ENCODE measurements around the gene KDM7A.

The KDM7A gene

DNA sequence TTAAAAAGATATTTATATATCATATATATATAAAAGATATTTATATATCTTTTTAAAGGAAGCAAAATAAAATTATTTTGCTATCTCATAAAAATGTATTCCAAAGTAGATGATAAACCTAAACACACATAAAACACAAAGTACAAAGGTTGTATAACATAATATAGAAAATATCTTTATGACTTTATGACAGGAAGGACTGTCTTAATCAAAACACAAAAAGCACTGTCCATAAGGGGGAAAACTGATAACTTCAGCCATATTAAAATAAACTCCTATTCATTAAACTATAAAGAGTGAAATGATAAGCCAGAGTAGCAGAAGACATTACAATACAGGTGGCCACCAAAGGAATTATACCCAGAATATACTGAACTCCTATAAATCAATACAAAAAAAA, 34.8 kb downstream of the KDM7A start:
- TF ChIP-seq SUZ12 (IDR thresholded peaks at IDR 0.05; ENCODE audit: extremely low read depth, insufficient read depth, insufficient read length) (no peak), YY1 (IDR thresholded peaks at IDR 0.05; ENCODE audit: insufficient read depth, insufficient read length) (no peak), ZNF274 (IDR thresholded peaks at IDR 0.05; ENCODE audit: low read depth, low read length) (no peak)
- H3K36me3 ChIP-seq (ENCODE audit: insufficient read depth, insufficient read length, low read length), result no peaks in the 10 kb centered on the region
- no peak overlapping the region for H3K9ac ChIP-seq (ENCODE audit: insufficient read length, low read depth)
- no peak for DNase-seq (ENCODE audit: low read depth, low spot score)
- no peaks in the 10 kb centered on the region for H3K4me1 ChIP-seq (ENCODE audit: insufficient read depth, insufficient read length)
- H3K4me3 ChIP-seq (ENCODE audit: insufficient read length, low read depth), result no peak overlapping the region
- no peaks in the 10 kb centered on the region for H3K27me3 ChIP-seq (ENCODE audit: insufficient read depth, insufficient read length)
- no peaks in the 10 kb centered on the region for H3K9me3 ChIP-seq (ENCODE audit: insufficient read depth, low read length)

DNA sequence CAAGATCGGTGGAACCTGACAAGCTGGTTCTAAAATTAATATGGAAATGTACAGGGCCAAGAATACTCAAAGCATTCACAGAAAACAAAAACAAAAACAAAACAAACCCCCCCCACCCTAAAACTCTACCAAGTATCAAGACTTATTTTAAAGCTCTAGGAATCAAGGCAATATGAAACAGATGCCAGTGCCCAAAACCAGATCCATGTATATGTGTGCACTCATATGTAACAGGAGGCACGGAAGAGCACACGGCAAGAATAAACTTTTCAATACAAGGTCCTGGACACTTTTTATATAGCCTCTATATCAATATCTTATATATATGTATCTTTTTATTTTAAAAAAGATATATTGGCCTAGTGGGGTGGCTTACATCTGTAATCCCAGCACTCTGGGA, 35.5 kb downstream of the KDM7A start:
- Histone ChIP-seq H3K9me3 (ENCODE audit: insufficient read depth, low read length) (no peaks in the 10 kb centered on the region), H3K4me1 (ENCODE audit: insufficient read depth, insufficient read length) (no peaks in the 10 kb centered on the region), H3K27me3 (ENCODE audit: insufficient read depth, insufficient read length) (no peaks in the 10 kb centered on the region), H3K36me3 (ENCODE audit: insufficient read depth, insufficient read length, low read length) (no peaks in the 10 kb centered on the region), H3K9ac (ENCODE audit: insufficient read length, low read depth) (no peak overlapping the region), H3K4me3 (ENCODE audit: insufficient read length, low read depth) (no peak overlapping the region)
- DNase-seq (ENCODE audit: low read depth, low spot score), result no peak
- TF ChIP-seq YY1 (IDR thresholded peaks at IDR 0.05; ENCODE audit: insufficient read depth, insufficient read length) (no peak), SUZ12 (IDR thresholded peaks at IDR 0.05; ENCODE audit: extremely low read depth, insufficient read depth, insufficient read length) (no peak), ZNF274 (IDR thresholded peaks at IDR 0.05; ENCODE audit: low read depth, low read length) (no peak)

DNA sequence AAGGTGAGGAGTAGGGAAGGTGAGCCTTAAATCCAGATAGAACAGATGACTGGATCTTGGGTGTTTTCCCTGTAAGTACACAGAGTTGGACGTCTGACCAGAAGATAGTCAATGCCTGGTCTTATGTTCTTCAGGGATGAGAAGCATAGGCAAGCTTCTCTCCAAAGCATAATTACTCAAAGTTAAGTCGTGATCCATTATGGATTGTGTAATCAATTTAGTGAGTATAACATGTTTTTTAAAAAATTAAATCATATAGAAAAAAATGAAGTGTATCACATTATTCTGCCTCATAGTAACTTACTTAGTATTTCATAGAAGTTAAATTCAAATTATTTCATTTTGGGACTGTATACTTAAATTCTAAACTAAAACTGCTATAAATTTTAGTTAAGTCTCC, 39.7 kb downstream of the KDM7A start:
- Histone ChIP-seq H3K27me3 (ENCODE audit: insufficient read depth, insufficient read length) (no peaks in the 10 kb centered on the region), H3K36me3 (ENCODE audit: insufficient read depth, insufficient read length, low read length) (no peaks in the 10 kb centered on the region), H3K9ac (ENCODE audit: insufficient read length, low read depth) (no peak overlapping the region), H3K4me1 (ENCODE audit: insufficient read depth, insufficient read length) (no peaks in the 10 kb centered on the region), H3K4me3 (ENCODE audit: insufficient read length, low read depth) (no peak overlapping the region), H3K9me3 (ENCODE audit: insufficient read depth, low read length) (no peaks in the 10 kb centered on the region)
- DNase-seq (ENCODE audit: low read depth, low spot score), result no peak
- TF ChIP-seq YY1 (IDR thresholded peaks at IDR 0.05; ENCODE audit: insufficient read depth, insufficient read length) (no peak), ZNF274 (IDR thresholded peaks at IDR 0.05; ENCODE audit: low read depth, low read length) (no peak), SUZ12 (IDR thresholded peaks at IDR 0.05; ENCODE audit: extremely low read depth, insufficient read depth, insufficient read length) (no peak)

DNA sequence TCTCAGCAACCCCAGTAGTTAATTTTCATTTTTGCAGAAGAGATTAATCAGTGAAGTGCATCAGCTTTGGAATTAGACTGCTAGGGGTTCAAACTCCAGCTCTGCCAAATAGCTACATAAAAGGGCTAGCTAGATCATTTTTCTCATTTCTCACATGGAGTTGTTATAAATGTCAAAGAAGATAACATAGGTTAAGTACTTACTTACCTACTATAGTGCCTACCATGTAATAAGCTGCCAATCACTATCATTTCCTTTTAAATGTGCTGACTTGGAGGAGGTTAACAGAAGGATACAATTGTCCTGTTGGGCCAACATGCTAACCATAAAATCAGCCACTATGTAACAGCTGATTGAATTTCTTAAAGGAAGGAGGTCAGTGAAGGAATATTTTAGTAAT, 40.7 kb downstream of the KDM7A start:
- no peaks in the 10 kb centered on the region for H3K36me3 ChIP-seq (ENCODE audit: insufficient read depth, insufficient read length, low read length)
- no peak for TF ChIP-seq YY1 (IDR thresholded peaks at IDR 0.05; ENCODE audit: insufficient read depth, insufficient read length)
- no peak for TF ChIP-seq SUZ12 (IDR thresholded peaks at IDR 0.05; ENCODE audit: extremely low read depth, insufficient read depth, insufficient read length)
- TF ChIP-seq ZNF274 (IDR thresholded peaks at IDR 0.05; ENCODE audit: low read depth, low read length), result no peak
- H3K27me3 ChIP-seq (ENCODE audit: insufficient read depth, insufficient read length), result no peaks in the 10 kb centered on the region
- H3K4me3 ChIP-seq (ENCODE audit: insufficient read length, low read depth), result no peak overlapping the region
- no peaks in the 10 kb centered on the region for H3K4me1 ChIP-seq (ENCODE audit: insufficient read depth, insufficient read length)
- no peak for DNase-seq (ENCODE audit: low read depth, low spot score)
- no peak overlapping the region for H3K9ac ChIP-seq (ENCODE audit: insufficient read length, low read depth)
- H3K9me3 ChIP-seq (ENCODE audit: insufficient read depth, low read length), result no peaks in the 10 kb centered on the region

DNA sequence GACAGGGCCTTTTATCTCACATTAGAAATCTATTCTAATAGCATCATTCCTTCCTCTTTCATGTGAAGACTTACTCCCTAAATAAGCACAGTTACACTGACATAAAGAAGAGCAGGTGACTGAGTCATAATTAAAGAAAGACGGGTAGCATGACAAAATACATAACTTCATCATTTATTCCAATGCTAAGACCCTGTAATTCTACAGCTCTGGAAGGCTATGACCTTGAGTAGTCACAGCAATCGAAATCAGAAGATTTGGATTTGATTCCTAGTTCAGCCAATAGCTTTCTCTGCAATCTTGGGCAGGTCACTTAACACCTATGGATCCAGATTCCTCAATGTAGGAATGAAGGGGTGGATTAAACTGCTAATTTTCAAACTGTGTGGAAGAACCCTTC, 42.7 kb downstream of the KDM7A start:
- no peak overlapping the region for H3K4me3 ChIP-seq (ENCODE audit: insufficient read length, low read depth)
- H3K9me3 ChIP-seq (ENCODE audit: insufficient read depth, low read length), result no peaks in the 10 kb centered on the region
- H3K4me1 ChIP-seq (ENCODE audit: insufficient read depth, insufficient read length), result no peaks in the 10 kb centered on the region
- TF ChIP-seq YY1 (IDR thresholded peaks at IDR 0.05; ENCODE audit: insufficient read depth, insufficient read length) (no peak), ZNF274 (IDR thresholded peaks at IDR 0.05; ENCODE audit: low read depth, low read length) (no peak), SUZ12 (IDR thresholded peaks at IDR 0.05; ENCODE audit: extremely low read depth, insufficient read depth, insufficient read length) (no peak)
- H3K27me3 ChIP-seq (ENCODE audit: insufficient read depth, insufficient read length), result no peaks in the 10 kb centered on the region
- H3K36me3 ChIP-seq (ENCODE audit: insufficient read depth, insufficient read length, low read length), result peaks cover 2% of the 10 kb centered on the region
- no peak overlapping the region for H3K9ac ChIP-seq (ENCODE audit: insufficient read length, low read depth)
- no peak for DNase-seq (ENCODE audit: low read depth, low spot score)

DNA sequence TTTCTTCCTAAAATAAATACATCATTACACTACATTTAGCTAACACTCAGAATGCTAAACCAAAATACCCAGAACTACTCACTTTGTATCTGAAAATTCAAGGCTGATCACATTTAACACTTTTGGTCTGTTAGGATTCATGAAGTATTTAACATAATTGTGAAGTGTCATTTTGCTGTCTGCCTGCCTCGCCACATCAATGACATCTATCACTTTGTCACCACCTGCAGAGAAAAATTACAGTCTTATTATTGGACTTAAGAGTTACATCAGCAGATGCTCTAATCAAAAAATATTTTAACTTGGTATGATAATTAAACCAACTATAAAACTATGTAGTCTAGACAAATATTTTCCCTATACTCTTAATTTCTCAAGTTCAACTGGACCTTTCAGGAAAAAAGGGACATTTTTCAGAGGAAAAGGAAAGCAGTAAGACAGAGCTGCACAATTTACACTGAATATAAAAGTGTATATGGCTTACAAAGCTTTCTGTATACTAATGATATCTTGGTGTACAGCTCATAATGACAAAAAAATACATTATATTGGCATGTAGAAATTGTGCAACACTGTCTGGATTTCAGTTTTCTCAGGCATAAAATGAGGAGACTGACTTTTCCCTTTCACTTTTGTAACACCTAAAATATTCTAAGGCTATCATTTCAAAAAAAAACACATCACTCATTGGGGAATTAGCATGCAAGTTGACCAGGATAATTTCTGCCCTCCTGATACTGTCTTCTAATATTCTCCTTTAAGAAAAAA, 49.2 kb downstream of the KDM7A start:
- Histone ChIP-seq H3K9ac (ENCODE audit: insufficient read length, low read depth) (no peak overlapping the region), H3K36me3 (ENCODE audit: insufficient read depth, insufficient read length, low read length) (peaks cover 12% of the 10 kb centered on the region), H3K4me3 (ENCODE audit: insufficient read length, low read depth) (no peak overlapping the region), H3K9me3 (ENCODE audit: insufficient read depth, low read length) (no peaks in the 10 kb centered on the region), H3K27me3 (ENCODE audit: insufficient read depth, insufficient read length) (no peaks in the 10 kb centered on the region), H3K4me1 (ENCODE audit: insufficient read depth, insufficient read length) (no peaks in the 10 kb centered on the region)
- TF ChIP-seq SUZ12 (IDR thresholded peaks at IDR 0.05; ENCODE audit: extremely low read depth, insufficient read depth, insufficient read length), result no peak
- TF ChIP-seq YY1 (IDR thresholded peaks at IDR 0.05; ENCODE audit: insufficient read depth, insufficient read length), result no peak
- no peak for TF ChIP-seq ZNF274 (IDR thresholded peaks at IDR 0.05; ENCODE audit: low read depth, low read length)
- no peak for DNase-seq (ENCODE audit: low read depth, low spot score)

DNA sequence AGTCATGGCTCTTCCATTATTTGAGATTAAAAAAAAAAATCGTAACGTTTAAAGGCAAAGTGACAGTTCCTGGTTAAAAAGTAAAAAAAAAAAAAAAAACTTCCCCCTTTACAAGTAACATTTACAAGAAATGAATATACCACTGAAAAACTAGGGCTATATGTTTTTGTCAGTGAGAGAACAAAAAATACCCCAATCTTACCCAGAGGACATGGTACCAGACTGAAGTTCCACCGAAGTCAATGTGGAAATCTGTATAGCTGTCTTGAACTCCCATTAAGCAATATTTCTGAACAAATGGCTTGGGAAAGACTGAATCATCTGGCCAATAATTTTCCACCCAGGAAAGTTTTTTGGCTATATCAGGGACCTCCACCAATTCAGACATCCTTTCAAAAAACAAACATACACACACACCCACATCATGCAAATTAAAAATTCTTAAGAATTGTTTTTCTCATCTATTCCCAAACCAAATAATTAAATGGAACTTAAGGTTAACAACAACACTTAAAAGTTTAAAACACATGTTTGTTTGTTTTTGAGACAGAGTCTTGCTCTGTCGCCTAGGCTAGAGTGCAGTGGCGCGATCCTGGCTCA, 50.2 kb downstream of the KDM7A start:
- Histone ChIP-seq H3K36me3 (ENCODE audit: insufficient read depth, insufficient read length, low read length) (peaks cover 12% of the 10 kb centered on the region), H3K27me3 (ENCODE audit: insufficient read depth, insufficient read length) (no peaks in the 10 kb centered on the region), H3K4me3 (ENCODE audit: insufficient read length, low read depth) (no peak overlapping the region), H3K9ac (ENCODE audit: insufficient read length, low read depth) (no peak overlapping the region), H3K9me3 (ENCODE audit: insufficient read depth, low read length) (no peaks in the 10 kb centered on the region), H3K4me1 (ENCODE audit: insufficient read depth, insufficient read length) (no peaks in the 10 kb centered on the region)
- no peak for TF ChIP-seq SUZ12 (IDR thresholded peaks at IDR 0.05; ENCODE audit: extremely low read depth, insufficient read depth, insufficient read length)
- no peak for TF ChIP-seq YY1 (IDR thresholded peaks at IDR 0.05; ENCODE audit: insufficient read depth, insufficient read length)
- TF ChIP-seq ZNF274 (IDR thresholded peaks at IDR 0.05; ENCODE audit: low read depth, low read length), result no peak
- no peak for DNase-seq (ENCODE audit: low read depth, low spot score)

Data from NT2/D1 (cell line).